ENCODE results near the gene GPR152.
"Not testable (repeated sequence)": the region's sequence is repeated elsewhere in the genome, so short reads cannot be mapped to it uniquely, and the experiment has no call there.

GPR152 gene

DNA sequence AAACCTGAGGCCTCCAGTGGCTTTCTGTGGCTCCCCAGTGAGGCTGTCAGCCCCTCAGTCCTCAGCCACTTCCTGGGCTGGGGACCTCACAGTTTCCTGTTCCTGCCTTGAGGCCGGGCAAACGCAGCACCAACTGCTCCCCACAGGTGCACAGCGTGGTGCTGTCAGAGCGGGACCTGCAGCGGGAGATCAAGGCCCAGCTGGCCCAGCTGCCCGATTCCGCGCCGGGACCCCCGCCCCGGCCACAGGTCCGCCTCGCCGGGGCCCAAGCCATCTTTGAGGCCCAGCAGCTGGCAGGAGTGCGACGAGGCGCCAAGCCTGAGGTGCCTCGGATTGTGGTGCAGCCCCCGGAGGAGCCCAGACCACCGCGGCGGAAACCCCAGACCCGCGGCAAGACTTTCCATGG is 43.3 kb downstream of the GPR152 start:
- DNase-seq, result peak; percentile 76 to 81

DNA sequence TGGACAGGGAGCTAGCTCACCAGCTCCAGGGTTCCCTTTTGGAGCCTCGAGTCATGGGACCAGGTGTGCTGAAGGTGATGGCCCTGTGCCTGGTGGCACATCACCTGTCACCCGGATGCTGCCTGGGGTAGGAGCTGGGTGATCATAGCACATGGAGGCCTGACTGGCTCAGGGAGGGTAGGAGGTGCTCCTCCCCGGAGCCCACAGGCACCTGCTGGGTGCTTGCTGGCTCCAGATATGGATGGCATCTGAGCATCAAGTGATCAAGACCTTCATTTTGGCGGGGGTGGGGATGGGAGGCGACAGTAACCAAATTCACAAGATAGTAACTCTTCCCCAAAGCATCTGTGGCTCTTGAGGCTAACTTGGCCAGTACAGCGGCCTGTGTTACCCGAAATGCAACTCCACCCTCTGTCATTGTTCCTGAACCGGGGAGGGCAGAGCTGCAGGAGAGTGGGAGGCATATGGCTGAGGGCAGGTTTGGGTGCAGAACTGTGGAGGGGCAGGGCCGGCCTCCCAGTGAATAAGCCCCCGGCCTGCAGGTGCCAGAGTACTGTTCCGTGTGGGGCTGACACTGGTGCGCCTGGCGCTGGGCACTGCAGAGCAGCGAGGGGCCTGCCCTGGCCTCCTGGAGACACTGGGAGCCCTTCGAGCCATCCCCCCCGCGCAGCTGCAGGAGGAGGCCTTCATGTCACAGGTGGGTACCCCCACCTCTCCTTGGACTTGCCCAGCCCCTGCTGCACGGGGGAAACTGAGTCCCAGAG is 43.9 kb downstream of the GPR152 start:
- peak in 1 of 2 experiments; percentile 57 for DNase-seq

DNA sequence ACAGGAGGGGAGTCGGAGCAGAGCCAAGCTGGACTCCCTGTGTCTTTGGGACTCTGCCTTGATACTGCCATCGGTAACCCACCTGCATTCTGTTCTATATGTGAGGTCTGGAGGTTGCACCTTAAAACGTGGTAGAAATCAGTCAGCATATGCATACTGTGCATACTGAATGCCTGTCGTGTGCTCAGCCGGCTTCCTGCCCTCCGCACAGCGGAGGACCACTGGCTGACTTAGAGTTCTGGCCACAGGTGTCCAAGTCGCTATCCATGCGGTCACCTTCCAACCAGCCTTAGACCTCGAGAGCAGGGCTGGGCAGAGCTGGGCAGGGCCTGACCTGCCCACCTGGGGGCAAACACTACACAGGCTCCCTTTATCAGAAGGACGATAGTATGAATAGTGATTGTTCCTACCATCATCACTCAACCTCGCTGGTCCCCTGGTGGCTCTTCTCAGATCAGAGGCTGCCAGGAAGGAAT is 44.8 kb downstream of the GPR152 start:
- no peak for DNase-seq

- DNase-seq, result peak; percentile 58 to 61
Measured at GRCh38 chr11:67406969-67407687, 45.4 kb downstream of the GPR152 start.

DNA sequence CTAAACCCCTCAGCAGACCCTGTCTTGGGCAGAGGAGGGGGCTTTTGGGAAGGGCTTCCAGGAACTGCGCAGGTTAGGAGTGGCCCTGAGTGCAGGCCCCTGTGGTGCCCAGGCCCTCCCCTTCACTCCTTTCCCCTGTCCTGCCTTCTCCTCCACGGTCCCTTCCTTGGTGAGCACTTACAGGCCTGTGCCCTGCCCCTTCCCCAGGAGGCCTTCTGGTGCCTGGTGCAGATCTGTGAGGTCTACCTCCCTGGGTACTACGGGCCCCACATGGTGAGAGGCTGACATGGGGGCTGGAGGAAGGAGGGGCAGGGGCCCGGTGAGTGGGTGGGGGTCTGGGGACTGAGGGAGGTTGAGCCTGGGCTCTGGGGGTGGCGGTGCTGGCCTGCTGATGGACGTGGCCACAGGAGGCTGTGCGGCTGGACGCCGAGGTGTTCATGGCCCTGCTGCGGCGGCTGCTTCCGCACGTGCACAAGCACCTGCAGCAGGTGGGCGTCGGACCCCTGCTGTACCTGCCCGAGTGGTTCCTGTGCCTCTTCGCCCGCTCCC is 46.0 kb downstream of the GPR152 start:
- DNase-seq, result no peak

DNA sequence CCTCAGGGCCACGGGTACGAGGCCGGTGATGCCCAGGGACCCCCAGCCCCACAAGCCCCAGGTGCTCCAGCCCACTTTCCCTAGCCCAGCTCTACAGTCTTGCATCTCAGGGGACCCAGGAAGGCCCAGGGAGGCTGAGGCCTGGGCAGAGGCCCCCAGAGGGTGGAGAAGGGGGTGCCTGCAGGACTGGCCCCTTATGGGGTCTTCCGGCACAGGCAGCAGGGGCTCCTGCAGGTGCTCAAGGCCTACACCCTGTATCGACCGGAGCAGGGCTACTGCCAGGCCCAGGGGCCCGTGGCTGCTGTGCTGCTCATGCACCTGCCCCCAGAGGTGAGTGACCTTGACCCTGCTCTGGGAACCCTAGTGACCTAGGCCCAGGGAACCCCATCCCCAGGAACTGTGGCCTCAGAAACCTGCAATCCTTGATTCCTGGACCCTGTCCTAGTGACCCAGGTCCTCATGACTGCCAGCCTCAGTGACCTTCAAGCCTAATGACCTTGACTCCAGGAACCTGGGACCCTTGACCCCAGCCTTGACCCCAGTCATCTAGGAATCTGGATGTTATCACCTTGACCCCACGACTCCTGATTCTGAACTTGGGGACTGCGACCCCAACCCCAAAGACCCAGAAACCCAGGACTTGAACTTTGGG is 46.7 kb downstream of the GPR152 start:
- DNase-seq, result no peak

GRCh38 chr11:67405196-67405567 is 47.3 kb downstream of the GPR152 start:
- DNase-seq, result peak in 1 of 2 experiments; percentile 57

DNA sequence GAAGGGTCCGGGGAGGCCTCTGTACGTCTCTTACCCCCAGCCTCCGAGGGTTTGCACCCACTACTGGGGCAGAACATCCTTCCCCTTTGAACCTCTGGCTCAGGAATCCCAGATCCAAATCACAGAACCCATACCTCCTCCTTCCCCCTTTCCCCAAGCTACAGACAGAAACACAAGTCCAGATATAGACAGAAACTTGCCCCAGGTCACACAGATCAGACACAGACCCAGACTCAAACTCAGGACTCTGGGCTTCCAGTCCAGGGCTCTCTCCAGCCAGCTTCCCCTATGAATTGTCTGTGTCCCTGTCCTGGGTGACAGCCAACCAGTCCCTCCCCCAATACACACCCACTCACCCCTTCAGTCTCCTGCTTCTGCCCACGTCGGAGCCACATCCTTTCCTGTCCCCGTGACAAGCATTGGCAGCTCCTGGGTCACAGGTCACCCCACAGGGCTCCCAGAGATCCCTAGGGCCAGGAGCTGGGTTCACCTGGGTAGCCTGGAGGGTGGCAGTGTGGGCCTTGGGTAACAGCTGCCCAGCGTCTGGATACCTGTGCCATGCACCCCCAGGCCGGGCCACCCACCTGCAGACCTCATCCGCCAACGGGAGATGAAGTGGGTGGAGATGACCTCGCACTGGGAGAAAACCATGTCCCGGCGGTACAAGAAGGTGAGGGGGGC is 47.9 kb downstream of the GPR152 start:
- peak; percentile 72 to 77 for DNase-seq

GRCh38 chr11:67403085-67403484 is 49.4 kb downstream of the GPR152 start:
- DNase-seq, result not testable (repeated sequence)

DNA sequence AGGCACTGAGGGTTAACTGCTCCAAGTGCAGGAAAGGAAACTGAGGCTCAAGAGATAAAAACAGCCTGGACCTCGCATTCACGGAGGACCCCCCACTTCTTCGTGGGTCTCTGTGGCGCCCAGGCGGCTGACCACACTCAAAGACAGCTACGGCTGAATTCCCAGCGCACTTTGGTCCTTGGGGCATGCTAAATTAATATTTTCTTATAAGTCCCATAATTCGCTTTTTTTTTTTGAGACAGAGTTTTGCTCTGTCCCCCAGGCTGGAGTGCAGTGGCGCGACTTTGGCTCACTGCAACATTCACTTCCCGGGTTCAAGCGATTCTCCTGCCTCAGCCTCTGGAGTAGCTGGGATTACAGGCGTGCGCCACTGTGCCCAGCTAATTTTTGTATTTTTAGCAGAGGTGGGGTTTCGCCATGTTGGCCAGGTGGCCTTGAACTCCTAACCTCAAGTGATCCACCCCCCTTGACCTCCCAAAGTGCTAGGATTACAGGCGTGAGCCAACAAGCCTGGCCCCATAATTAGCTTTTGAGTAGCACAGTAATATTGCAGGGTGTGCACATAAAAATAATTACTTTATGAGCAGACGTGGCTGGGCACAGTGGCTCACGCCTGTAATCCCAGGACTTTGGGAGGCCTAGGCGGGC is 50.2 kb downstream of the GPR152 start:
- not testable (repeated sequence) for DNase-seq

DNA sequence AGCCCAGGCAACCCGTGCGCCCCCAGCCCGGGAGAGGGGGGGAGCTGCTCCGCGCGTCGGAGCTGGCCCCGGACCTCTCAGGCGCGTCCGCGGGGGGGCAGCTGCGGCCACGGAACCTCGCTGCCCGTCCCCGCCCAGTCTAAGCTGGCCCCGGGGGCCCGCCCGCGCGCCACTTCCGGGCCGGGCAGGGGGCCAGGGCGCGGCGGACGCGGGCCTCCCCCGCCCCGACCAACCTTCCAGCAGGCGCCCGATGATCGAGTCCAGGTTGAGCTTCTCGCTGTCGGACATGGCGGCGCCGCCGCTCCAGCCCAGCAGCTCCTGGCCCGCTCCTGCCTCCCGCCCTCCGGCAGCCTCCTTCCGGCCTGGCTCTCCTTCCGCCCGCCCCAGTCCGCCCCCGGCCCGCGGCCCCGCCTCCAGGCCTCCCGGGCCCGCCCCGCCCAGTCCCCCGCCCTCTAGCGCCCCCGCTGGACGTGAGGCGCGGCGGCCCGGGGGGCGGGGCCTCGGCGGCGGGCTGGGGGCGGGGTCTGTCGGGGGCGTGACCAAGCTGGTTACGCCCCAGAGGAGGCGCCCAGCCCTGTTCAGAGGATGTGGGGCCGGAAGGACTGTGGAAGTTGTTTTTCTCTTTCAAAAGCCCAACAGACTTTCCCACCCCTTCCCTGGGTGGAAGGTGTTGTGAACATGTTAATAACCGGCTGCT is 50.9 kb downstream of the GPR152 start, which contains the start of gene PPP1CA:
PPP1CA (minus strand) TSS at position 364 of the 697 bp plus-strand sequence; CDS start at position 288, 76 bp downstream.
- peak; percentile 92 to 95 for DNase-seq

Data from activated T-cell treated with anti-CD3 and anti-CD28 coated beads, Interleukin-2, amount 50 U/mL, for 48 hours (primary cell).